Left lobe of liver (tissue), 2 donors: Measurements from ENCODE around the gene COPG1. TPM values are rescaled to one million over a fixed set of nuclear protein-coding genes. Genes with fewer than 3 reads are reported as not detected.

Source experiments
- ATAC-seq: fragments of 200-7000 bp; cut with Tn5 transposase; one replicate; pipeline ENCODE4 v1.9.1; 2020; ENCODE audit warnings: mild to moderate bottlenecking, moderate library complexity
- DNase-seq: peaks from one replicate; pipeline ENCODE4 v3.0.0-alpha.2; 2020; ENCODE audit warnings: low spot score
- total RNA-seq: library from RNA; stranded (reverse); gene quantifications from one replicate; pipeline ENCODE4 v1.2.1, GENCODE V29; 2021
- donor health status: DM: no; HTN: no; CAD: no; lungs with moderate emphysema.
- donor health status: DM: no; HTN: yes; CAD: no.

Gene COPG1
- total RNA-seq, 1 donor from 2014 or later = 114 TPM

DNA sequence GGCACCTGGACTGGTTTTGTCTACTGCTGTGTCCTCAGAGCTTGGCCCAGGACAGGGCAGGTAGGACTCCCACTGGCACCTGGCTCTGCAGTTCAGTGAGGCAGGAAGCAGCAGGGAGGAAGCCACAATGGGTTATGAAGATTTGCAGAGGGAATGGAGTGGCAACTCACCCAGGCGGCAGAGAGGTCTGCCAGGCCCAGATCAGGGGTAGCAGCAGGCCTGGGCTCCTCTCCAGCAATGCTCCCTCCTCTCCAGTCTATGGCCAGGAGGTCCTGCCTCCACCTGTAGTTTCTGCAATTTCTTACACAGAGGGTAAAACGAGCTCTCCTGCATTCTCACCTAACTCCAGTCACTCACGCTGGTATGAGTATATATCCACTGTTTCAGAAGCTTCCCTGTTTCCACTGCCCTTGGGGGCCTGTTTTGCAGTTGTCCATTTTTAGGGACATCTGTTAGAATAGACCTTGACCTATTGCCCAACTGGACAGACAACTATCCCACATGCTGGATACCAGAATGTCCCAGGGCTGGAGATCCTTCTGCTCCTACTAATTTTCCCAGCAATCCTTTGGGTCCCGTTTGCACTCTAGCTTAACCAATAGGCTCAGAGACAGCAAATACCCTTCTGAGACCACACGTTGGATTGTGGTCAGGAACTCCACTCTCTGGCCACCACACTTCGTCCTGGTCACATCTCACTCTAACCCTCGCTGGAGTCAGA lies 64.4 kb downstream of the COPG1 start:
- DNase-seq = no peak
- ATAC-seq = peak; percentile 27

DNA sequence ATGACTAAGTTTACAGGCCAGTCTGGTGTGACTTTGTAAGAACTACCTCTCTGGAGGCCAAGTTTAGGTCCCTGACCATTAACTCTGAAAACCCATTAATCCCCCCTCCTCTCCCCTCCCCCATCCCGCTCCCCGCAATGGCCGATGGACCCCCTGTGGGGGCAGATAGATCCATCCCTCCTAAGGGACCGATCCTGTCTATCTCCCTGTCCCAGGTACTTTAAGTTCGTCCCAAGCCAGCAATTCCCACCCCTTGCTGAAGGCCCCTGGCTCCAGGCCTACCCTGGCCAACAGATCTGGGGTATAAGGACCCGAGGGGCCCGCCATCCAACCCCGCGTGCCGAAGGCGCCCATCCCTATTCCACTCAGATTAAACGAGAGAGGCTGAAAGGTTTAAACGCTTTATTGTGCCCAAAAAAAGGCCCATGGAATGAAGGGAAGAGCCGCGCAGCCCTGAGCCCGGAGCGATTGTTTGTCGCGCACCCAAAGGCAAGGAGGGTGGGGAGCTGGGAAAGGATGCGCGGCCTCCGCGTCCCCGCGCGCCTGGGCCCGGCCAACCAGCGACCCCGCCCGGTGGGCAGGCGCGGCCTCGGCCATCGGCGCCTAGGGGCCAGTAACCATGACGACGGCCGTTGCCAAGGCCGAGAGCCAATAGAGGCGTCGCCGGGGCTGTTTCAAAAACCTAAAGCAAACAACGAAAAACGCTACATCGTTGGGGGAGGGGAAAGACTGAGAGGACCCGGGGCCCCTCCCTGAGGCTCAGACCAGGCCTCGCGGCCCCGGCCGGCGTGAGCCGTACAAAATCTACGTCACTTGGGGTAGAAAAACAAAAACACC lies 65.2 kb downstream of the COPG1 start:
- DNase-seq (peak; percentile 90), ATAC-seq (peak; percentile 63)

DNA sequence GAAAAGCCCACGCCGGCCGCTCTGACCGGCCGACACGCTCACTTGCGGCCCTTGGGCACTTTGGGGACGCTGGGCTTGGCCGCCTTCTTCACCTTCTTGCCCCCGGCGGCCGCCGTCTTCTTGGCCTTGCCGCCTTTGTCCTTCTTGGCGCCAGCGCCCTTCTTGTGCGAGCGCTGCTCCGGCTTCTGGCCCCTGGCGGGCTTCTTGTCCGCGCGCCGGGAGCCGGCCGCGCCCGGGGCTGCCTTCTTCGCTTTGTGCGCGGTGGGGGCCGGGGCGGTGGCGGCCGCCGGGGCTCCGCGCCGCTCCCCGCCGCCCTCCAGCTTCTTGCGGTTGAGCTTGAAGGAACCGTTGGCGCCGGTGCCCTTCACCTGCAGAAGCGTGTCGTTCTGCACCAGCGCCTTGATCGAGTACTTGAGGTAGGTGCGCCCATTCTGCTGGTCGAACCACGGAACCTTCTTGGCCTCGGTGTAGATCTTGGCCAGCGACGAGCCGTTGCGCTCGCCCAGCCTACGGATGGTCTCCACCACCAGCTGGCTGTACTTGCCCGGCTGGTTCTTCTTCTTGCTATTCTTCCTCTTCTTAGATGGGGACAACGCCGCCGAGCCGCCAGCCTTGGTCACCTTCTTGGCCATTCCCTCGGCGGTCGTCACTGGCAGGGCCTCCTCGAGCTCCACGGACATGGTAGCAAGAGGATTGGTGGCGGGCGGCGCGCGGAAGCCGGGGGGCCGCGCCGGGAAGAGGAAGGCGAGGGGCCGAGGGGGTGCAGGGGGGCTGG lies 66.0 kb downstream of the COPG1 start:
- DNase-seq (no peak), ATAC-seq (peak; percentile 9)

DNA sequence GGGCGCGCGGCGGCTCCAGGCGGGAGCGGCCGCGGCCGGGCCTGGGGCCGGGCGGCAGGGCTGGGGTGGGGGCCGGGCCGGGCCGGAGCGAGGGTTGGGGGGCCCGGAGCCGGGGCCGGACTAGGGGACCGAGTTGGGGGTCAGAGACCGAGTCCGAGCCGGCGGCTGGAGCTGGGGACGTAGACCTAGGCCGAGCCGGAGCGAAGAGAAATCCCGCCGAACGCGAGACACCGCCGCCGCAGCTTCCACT lies 66.5 kb downstream of the COPG1 start:
- ATAC-seq (peak; percentile 21), DNase-seq (no peak)

DNA sequence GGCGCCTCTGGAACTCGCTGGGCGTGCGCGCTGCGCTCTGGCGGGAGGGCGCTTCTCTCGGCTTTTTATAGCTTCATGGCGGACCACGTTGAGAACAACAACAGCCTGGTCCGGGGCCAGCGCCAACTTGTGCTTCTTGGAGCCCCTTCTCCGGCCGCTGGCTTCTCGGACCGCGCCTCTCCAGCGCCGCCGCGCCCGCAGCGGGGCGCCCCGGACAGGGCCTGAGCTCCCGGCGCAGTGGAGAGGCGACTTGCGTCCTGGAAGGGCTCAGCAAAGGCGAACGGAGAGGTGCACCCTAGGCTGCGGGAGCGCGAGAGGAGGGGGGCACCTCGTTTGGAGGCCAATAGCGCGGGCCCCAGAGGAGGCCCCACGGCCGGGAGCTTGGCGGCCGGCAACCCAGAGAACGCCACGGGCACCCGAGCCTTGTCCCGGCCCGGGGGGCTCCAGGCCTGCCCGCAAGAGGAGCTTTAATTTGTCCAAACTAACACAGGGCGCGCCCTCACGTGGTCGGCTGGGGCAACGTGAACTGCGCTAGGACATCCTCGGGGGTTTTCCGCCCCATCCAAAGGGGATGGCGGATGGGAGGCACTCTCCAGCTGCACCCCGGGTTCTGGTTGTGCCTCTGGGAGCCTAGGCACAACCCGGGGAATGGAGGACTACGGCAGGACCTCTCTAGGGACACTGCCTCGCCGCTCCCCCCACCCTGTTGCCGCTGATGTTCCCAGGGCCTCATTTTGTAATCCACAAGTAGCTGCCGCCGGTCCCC lies 67.0 kb downstream of the COPG1 start:
- DNase-seq = peak; percentile 89

DNA sequence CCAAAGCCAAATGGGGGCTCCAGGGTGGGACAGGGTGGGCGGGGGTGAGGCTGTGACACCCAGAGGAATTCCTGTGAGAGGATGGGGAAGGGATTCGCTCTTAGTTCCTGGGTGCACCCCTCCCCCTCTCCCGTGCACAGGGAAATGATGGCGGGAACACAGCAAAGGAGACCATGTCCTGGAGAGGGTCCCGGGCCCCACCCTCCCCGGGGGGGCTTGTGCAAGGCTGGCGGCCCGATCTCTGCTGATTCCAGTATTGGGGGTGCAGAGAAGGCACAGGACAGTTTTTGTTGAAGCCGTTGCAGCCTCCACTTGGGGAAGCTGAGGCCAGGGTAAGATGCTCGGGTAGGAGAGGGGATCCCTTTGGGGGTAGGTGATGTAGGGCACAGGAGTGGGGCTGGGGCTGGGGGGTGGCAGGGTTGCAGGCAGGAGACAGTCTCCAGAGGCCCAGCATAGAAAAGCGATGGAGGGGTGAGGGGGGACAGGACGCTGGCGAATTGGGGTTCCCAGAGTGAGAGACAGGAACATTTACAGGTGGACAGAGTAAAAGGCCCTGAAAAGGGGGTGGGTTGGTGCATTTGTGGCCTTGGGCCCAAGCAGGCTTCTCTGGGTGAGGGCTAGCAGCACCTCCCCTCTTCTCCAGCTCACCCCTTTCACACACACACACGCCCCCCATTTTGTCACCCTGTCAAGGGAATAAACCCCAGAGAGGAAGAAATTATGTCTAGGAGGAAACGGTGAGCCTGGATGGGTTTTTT lies 67.8 kb downstream of the COPG1 start:
- DNase-seq = no peak
- ATAC-seq = no peak

More for the DNA sequence above, 67.0 kb downstream of the COPG1 start:
- peak; percentile 71 for ATAC-seq

DNA sequence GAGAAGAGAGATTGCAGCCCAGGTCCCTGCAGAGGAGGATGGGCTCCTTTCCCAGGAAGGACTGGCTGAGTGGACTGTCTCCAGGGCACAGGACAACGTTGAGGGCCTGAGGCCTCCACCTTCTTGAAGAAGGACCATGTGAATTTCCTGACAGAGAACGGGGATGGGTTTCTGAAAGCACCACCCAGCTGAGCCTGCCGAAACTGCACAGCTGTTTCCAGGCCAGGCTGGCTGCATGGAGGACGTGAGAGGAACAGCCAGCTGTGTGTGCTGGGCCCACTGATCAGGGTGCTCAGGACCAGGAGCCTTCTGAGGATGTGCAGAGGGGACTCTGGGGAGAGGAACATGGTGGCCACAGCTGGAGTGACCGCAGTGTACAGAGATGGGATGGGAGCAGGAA lies 68.4 kb downstream of the COPG1 start:
- no peak for DNase-seq
- ATAC-seq = no peak

DNA sequence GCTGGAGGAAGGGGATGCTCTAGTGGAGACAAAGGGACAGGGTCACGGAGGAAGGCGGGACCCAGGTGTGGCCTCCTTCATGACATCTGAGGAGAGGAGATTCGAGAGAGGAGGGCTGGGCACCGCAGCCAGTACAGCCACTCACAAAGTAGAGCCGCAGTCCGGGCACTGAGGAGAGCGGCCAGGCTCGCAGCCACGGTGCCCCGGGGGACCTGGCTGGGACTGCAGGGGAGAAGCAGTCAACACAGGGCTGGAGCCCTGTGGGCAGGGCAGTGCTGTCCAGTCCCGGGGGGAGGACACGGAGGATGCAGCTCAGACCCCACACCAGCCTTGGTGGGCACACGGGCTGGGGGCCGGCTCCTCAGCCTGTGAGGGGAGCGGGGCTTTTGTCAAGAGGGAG lies 69.5 kb downstream of the COPG1 start:
- DNase-seq = no peak
- no peak for ATAC-seq

DNA sequence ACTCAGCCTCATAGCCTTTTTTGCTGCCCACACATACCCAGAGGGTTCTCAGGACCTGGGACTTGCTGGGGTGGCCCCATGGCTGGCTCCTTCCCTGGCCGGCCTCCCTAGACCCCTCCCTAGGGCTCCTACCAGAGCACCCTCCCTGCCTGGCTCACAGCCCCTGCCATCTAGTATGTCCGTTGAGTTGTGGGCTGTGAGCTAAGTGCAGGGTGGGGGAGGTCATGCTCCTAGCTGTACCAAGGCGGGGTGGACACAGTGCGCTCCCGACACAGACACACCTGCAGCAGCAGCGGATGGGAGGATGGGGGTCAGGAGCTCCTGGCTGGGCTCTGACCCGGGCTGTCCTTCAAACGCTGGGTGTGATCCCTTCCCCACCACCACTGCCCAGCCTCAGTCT lies 70.9 kb downstream of the COPG1 start:
- ATAC-seq (no peak), DNase-seq (no peak)

DNA sequence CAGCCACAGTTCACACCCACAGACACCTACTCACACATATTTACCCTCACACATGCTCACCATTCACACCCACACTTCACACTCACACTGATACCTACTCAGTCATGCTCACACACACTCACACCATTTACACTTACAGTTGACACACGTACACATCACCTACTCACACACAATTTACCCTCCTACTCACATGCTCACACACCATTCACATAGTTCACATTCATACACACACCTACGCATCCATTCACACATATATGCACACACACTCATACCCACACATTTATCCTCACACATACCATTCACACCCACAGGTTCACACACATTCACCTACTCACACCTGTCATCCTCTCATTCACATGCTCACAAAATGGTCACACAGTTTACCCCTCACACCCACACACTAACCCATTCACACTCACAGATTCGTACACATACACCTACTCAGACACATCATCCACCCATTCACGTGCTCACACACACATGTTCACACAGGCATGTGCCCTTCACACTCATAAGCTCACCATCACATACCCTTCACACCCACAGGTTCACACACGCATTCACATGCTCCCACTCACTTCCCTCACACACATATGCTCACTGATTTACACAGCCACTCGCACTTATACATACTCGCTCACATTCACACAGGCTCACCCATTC lies 71.5 kb downstream of the COPG1 start:
- ATAC-seq (no peak), DNase-seq (no peak)

DNA sequence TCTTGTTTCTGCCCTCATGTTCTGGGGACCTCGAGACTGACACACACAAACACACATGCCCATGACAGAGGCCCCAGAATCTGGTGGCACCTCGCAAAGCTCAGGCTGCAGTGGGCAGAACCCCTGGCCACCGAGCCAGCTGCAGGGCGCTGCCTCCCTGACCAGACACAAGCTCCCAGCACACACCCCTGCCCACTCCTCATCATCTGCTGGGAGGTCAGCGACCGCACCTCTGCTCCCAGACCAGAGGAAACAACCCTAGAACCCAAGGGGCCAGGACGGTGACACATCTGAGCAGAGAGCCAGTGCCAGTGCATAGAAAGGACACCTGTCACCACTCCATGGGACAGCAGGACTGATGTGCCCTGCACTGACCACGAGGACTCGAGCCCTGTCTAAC lies 72.5 kb downstream of the COPG1 start:
- ATAC-seq (no peak), DNase-seq (no peak)

DNA sequence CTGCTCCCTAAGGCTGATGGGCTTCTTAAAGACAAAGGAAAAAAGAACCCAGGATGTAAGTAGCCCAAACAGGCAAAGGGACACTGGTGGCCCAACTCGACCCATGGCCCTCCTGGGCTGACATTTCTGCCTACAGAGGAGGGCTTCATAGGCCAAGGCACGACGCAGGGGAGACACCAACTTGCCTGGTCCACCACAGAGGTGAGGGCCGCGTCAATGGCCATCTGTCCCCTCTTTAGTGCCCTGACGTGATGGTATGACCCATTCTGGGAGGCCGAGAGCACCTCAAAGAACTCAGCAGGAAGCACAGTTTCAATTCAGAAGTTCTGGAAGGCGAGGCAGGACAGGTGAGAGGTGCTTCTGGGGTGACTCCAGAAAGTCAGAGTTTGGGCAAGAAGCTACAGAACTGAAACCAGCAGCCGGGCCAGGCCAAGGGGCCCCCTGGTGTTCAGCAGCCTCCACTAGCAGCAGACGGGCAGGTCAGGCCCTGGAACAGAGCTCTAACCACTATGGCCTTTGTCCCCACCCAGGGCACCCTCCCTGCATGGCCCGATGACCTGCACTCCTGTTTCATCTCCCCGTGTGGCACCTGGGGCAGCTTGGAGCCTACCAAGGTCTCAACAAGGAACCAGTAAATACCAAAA lies 74.4 kb downstream of the COPG1 start:
- peak; percentile 70 for DNase-seq
- peak; percentile 90 for ATAC-seq

DNA sequence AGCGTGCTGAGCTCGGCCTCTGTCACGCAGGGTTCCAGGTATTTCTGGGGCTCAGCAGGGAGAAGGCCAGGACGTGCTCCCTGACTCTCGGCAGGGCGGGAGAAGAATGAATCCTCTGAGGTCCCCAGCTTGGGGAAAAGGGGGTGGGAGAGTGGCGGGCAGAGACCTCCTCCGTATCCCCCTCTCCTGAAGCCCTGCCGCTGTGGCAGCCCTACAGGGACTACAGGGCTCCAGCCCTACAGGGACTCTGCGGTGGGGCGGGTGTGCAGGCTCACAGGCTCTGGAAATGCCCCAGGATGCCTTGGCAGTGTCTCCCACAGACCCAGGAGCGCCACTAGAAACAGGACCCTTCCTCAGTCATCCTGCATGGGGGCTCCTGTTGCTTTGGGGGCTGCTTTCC lies 75.4 kb downstream of the COPG1 start:
- DNase-seq (no peak), ATAC-seq (no peak)

DNA sequence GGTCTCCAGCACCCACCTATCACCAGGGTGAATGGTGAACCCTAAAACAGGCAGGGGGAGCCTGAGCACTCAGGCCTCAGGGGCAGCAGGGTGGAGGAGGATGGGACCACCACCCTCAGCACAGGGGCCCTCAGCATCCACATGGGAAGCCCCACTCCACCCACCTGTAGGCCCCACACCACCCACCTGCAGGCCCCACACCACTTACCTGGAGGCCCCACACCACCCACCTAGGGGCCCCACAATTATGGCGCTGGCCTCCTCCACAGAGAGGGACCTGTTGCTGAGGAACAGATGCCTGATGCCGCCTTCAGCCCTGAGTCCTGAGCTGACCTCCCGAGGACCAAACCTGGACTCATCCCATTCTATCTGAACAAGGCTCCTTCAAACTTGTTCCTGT lies 76.0 kb downstream of the COPG1 start:
- DNase-seq (no peak), ATAC-seq (no peak)

DNA sequence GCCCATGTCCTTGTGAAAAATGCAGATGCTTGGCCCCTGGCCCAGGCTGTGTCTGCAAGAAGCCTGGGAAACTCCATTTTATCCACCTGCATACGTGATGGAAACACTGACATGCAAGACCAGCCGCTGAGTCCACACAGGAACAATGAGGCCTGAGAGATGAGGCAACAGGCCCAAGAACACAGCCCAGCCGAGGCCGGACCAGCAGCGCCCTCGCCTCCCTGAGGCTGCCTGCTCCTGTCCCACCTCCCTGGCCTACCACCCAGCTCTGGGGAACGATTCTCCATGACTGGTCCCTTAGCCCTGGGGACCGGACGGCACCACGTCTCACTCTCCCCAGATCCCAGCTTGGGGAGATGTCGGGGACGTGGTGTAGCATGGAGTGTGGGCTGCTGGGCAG lies 76.7 kb downstream of the COPG1 start:
- ATAC-seq (no peak), DNase-seq (no peak)

DNA sequence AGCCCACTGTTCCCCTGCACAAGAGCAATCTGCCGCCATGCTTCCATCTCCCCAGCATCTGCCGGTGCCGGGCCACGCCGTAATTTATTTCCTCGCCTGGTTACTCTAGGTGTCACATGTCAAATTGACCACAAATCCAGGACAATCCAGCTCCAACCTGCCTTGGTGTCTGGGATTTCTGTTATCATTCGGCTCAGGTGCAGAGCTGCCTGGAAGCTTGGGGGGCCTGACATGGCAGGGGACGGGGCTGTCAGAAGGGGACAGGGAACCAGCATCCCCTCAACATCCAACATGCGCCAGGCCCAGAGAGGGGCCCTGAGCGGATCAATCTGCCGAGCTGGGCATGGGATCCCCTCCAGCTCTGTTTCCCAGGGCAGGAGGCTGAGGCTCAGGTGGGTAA lies 77.2 kb downstream of the COPG1 start:
- ATAC-seq = no peak
- no peak for DNase-seq
